DND-41 (cell line): ENCODE measurements around the gene FAM151B.

Experiments used
- ATAC-seq: fragments of 200-7000 bp; cut with Tn5 transposase; 3 replicates; pipeline ENCODE4 v1.9.1; 2021; ENCODE audit warnings: low read depth; ENCODE audit not compliant: insufficient read depth
- DNase-seq: peaks from one replicate; pipeline ENCODE4 v3.0.0-alpha.2; 2020
- H2AFZ ChIP-seq: 2 replicates; pipeline ENCODE4 v1.6.0; 2012; ENCODE audit warnings: low read depth, low read length
- H3K27ac ChIP-seq: 2 replicates; pipeline ENCODE4 v1.5.1; 2012; ENCODE audit warnings: low read length, inconsistent platforms
- H3K27me3 ChIP-seq: fragments of 200-600 bp; sonication (generic); 2 replicates; pipeline ENCODE4 v1.6.0; 2012; ENCODE audit warnings: low read length, mild to moderate bottlenecking, inconsistent platforms; ENCODE audit not compliant: insufficient read depth, poor library complexity
- H3K36me3 ChIP-seq: 2 replicates; pipeline ENCODE4 v1.5.1; 2012; ENCODE audit warnings: low read length, inconsistent platforms; ENCODE audit not compliant: insufficient read depth
- H3K4me1 ChIP-seq: 2 replicates; pipeline ENCODE4 v1.5.1; 2012; ENCODE audit warnings: mild to moderate bottlenecking, low read length; ENCODE audit not compliant: insufficient read depth
- H3K4me2 ChIP-seq: 2 replicates; pipeline ENCODE4 v1.6.0; 2012; ENCODE audit warnings: mild to moderate bottlenecking, moderate library complexity, low read length, inconsistent platforms; ENCODE audit not compliant: insufficient read depth
- H3K4me3 ChIP-seq, 2 experiments: fragments of 200-600 bp in 1 of 2; shearing (Covaris generic) in 1 of 2; 2 replicates each; pipeline ENCODE4 v1.5.1; 2012 to 2016; ENCODE audit warnings: inconsistent platforms in 2 of 2, low read length in 2 of 2, mild to moderate bottlenecking in 2 of 2, low read depth in 1 of 2, moderate library complexity in 1 of 2
- H3K79me2 ChIP-seq: 2 replicates; pipeline ENCODE4 v1.6.0; 2012; ENCODE audit warnings: low read length, inconsistent platforms; ENCODE audit not compliant: insufficient read depth
- H3K9ac ChIP-seq: 2 replicates; pipeline ENCODE4 v1.6.0; 2012; ENCODE audit warnings: low read depth, mild to moderate bottlenecking, inconsistent platforms, low read length, moderate library complexity
- H3K9me3 ChIP-seq: 2 replicates; pipeline ENCODE4 v1.5.1; 2012; ENCODE audit warnings: low read length, moderate library complexity, mild to moderate bottlenecking, inconsistent platforms; ENCODE audit not compliant: insufficient read depth, severe bottlenecking
- H4K20me1 ChIP-seq: 2 replicates; pipeline ENCODE4 v1.6.0; 2012; ENCODE audit warnings: low read length; ENCODE audit not compliant: insufficient read depth
- CTCF ChIP-seq: IDR thresholded peaks from 2 replicates; pipeline ENCODE4 v1.5.1; 2012; ENCODE audit warnings: borderline replicate concordance, low read length, moderate library complexity, mild to moderate bottlenecking; ENCODE audit not compliant: poor library complexity, severe bottlenecking; ENCODE audit errors: extremely low read depth
- EZH2 ChIP-seq: IDR thresholded peaks from 3 replicates; pipeline ENCODE4 v1.6.1; 2012; ENCODE audit warnings: borderline replicate concordance, low read depth, mild to moderate bottlenecking, moderate library complexity, low read length, inconsistent platforms; ENCODE audit not compliant: severe bottlenecking

Gene FAM151B

GRCh38 chr5:80559244-80559643 is 71.3 kb downstream of the FAM151B start:
- Histone ChIP-seq H4K20me1 (no peaks in the 10 kb centered on the region), H3K9ac (no peak overlapping the region), H3K4me2 (no peak overlapping the region), H3K27ac (no peak overlapping the region), H3K4me3 (no peak overlapping the region), H3K27me3 (no peaks in the 10 kb centered on the region), H2AFZ (no peak overlapping the region), H3K79me2 (no peaks in the 10 kb centered on the region), H3K9me3 (no peaks in the 10 kb centered on the region), H3K4me1 (no peaks in the 10 kb centered on the region), H3K36me3 (no peaks in the 10 kb centered on the region)
- TF ChIP-seq EZH2 (no peak), CTCF (no peak)
- DNase-seq (no peak), ATAC-seq (no peak)

GRCh38 chr5:80565330-80565729 is 77.4 kb downstream of the FAM151B start:
- Histone ChIP-seq H3K9me3 (no peaks in the 10 kb centered on the region), H3K4me3 (no peak overlapping the region), H3K79me2 (no peaks in the 10 kb centered on the region), H3K27me3 (no peaks in the 10 kb centered on the region), H2AFZ (no peak overlapping the region), H3K4me1 (no peaks in the 10 kb centered on the region), H4K20me1 (no peaks in the 10 kb centered on the region), H3K9ac (no peak overlapping the region), H3K27ac (no peak overlapping the region), H3K36me3 (no peaks in the 10 kb centered on the region), H3K4me2 (no peak overlapping the region)
- ATAC-seq (no peak), DNase-seq (no peak)
- no peak for TF ChIP-seq EZH2
- TF ChIP-seq CTCF = no peak

- no peaks in the 10 kb centered on the region for H3K9me3 ChIP-seq
- H3K4me3 ChIP-seq = no peak overlapping the region
- TF ChIP-seq EZH2 (no peak), CTCF (no peak)
- H4K20me1 ChIP-seq = no peaks in the 10 kb centered on the region
- no peaks in the 10 kb centered on the region for H3K79me2 ChIP-seq
- no peaks in the 10 kb centered on the region for H3K27me3 ChIP-seq
- DNase-seq = no peak
- no peak for ATAC-seq
- H2AFZ ChIP-seq = no peak overlapping the region
- no peak overlapping the region for H3K27ac ChIP-seq
- no peaks in the 10 kb centered on the region for H3K4me1 ChIP-seq
- no peaks in the 10 kb centered on the region for H3K36me3 ChIP-seq
- H3K4me2 ChIP-seq = no peak overlapping the region
- no peak overlapping the region for H3K9ac ChIP-seq
Measured at GRCh38 chr5:80566711-80567259, 78.9 kb downstream of the FAM151B start.

GRCh38 chr5:80568251-80568650 is 80.4 kb downstream of the FAM151B start:
- DNase-seq (no peak), ATAC-seq (no peak)
- Histone ChIP-seq H3K79me2 (no peaks in the 10 kb centered on the region), H3K9ac (no peak overlapping the region), H3K4me3 (no peak overlapping the region), H3K4me1 (no peaks in the 10 kb centered on the region), H2AFZ (no peak overlapping the region), H3K4me2 (no peak overlapping the region), H3K9me3 (no peaks in the 10 kb centered on the region), H3K27me3 (no peaks in the 10 kb centered on the region), H3K36me3 (no peaks in the 10 kb centered on the region), H3K27ac (no peak overlapping the region), H4K20me1 (no peaks in the 10 kb centered on the region)
- TF ChIP-seq EZH2 (no peak), CTCF (no peak)
